RWPE2 (cell line): ENCODE results near the gene ENDOG.
"Not testable (repeated sequence)": the region's sequence is repeated elsewhere in the genome, so short reads cannot be mapped to it uniquely, and the experiment has no call there.

Experiments
- ATAC-seq: fragments of 200-7000 bp; cut with Tn5 transposase; 3 replicates; pipeline ENCODE4 v1.9.1; 2021; ENCODE audit warnings: low read depth
- DNase-seq: peaks from one replicate; pipeline ENCODE4 v3.0.0-alpha.2; 2020; ENCODE audit warnings: low spot score
- H3K27ac ChIP-seq: fragments of 450-650 bp; 2 replicates; pipeline ENCODE4 v1.5.1; 2017; ENCODE audit warnings: mild to moderate bottlenecking; ENCODE audit not compliant: poor library complexity, severe bottlenecking
- H3K27me3 ChIP-seq: fragments of 250-450 bp; sonication (Bioruptor Pico); 2 replicates; pipeline ENCODE4 v1.5.1; 2021; ENCODE audit warnings: mild to moderate bottlenecking, moderate library complexity; ENCODE audit not compliant: insufficient read depth, poor library complexity, severe bottlenecking
- H3K36me3 ChIP-seq: fragments of 250-450 bp; sonication (Bioruptor Pico); 2 replicates; pipeline ENCODE4 v1.5.1; 2020; ENCODE audit warnings: low read depth, mild to moderate bottlenecking, moderate library complexity
- H3K4me1 ChIP-seq: fragments of 250-450 bp; sonication (Bioruptor Pico); 2 replicates; pipeline ENCODE4 v1.5.1; 2021; ENCODE audit warnings: mild to moderate bottlenecking, moderate library complexity; ENCODE audit not compliant: insufficient read depth, poor library complexity, severe bottlenecking
- H3K4me3 ChIP-seq: fragments of 250-450 bp; sonication (Bioruptor Pico); 2 replicates; pipeline ENCODE4 v1.5.1; 2021; ENCODE audit warnings: mild to moderate bottlenecking, moderate library complexity; ENCODE audit not compliant: severe bottlenecking
- H3K9me3 ChIP-seq: fragments of 250-450 bp; sonication (Bioruptor Pico); 2 replicates; pipeline ENCODE4 v1.5.1; 2021; ENCODE audit warnings: mild to moderate bottlenecking, moderate library complexity; ENCODE audit not compliant: severe bottlenecking
- TF ChIP-seq, protein P1 (sequence below): fragments of 450-650 bp; IDR thresholded peaks from one replicate; pipeline ENCODE4 v1.5.1; 2017; ENCODE audit warnings: mild to moderate bottlenecking, moderate library complexity; ENCODE audit not compliant: poor library complexity, severe bottlenecking

ENDOG gene

DNA sequence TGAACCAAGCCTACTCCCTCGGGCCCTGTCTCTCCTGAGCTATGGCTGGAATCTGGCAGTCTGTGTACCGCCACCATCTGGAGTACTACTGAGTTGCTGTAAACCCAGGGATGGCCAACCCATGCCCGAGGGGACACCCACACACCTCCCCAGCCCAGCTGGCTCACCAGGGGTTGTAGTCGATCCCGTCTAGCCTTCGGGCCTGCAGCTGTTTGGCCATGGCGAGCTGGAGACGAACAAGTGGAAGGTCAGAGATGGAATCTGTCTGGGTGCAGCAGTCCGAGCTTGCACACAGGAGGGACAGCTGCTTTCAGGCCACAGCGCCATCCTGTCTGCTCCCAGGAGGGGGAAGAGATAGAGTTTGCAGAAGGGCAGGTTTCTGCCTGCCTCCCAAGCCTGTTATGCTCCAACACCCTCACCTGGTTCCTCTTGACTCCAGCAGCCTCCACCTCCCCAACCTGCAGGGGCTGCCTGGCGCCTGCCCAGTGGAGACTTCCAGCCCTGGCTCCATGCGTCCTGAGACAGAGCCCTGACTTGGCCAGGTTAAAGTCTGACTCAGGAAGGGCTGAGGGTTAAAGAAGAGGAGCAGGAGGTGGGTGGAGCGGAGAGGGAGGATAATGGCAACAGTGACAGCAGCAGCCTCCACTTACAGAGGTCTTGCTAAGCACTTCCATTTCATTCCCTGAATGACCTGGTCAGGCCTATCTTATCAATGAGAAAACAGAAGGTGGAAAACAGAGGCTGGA is 27.1 kb downstream of the ENDOG start:
- ATAC-seq = peak; percentile 42
- H3K27ac ChIP-seq = no peak overlapping the region
- H3K9me3 ChIP-seq = no peaks in the 10 kb centered on the region
- no peaks in the 10 kb centered on the region for H3K4me1 ChIP-seq
- H3K27me3 ChIP-seq = no peaks in the 10 kb centered on the region
- DNase-seq = no peak
- peaks cover 10% of the 10 kb centered on the region for H3K36me3 ChIP-seq
- TF ChIP-seq, protein P1, sequence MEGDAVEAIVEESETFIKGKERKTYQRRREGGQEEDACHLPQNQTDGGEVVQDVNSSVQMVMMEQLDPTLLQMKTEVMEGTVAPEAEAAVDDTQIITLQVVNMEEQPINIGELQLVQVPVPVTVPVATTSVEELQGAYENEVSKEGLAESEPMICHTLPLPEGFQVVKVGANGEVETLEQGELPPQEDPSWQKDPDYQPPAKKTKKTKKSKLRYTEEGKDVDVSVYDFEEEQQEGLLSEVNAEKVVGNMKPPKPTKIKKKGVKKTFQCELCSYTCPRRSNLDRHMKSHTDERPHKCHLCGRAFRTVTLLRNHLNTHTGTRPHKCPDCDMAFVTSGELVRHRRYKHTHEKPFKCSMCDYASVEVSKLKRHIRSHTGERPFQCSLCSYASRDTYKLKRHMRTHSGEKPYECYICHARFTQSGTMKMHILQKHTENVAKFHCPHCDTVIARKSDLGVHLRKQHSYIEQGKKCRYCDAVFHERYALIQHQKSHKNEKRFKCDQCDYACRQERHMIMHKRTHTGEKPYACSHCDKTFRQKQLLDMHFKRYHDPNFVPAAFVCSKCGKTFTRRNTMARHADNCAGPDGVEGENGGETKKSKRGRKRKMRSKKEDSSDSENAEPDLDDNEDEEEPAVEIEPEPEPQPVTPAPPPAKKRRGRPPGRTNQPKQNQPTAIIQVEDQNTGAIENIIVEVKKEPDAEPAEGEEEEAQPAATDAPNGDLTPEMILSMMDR = no peak
- H3K4me3 ChIP-seq = no peak overlapping the region

DNA sequence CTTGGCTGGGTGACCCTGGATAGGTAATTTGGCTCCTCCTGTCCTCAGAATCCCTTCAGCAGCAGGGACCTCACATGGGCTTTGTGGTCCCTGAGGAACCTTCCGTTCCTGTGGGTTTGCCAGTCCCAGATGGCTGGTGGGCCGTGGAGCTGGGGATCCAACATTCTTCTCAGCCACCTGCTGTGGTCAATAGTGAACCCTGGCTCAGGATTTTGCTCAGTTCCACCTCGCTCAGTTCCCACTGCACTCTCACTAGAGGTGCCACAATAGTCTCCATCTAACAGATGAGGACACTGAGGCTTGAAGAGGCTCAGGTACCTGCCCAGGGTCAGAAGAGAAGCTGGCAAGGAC is 28.4 kb downstream of the ENDOG start:
- no peaks in the 10 kb centered on the region for H3K27me3 ChIP-seq
- no peak overlapping the region for H3K4me3 ChIP-seq
- H3K4me1 ChIP-seq = no peaks in the 10 kb centered on the region
- no peak overlapping the region for H3K27ac ChIP-seq
- H3K36me3 ChIP-seq = peaks cover 9% of the 10 kb centered on the region; the same call in 1 of the 2 replicates
- ATAC-seq (no peak), DNase-seq (no peak)
- TF ChIP-seq, protein P1 = no peak
- no peaks in the 10 kb centered on the region for H3K9me3 ChIP-seq

- Histone ChIP-seq H3K27me3 (no peaks in the 10 kb centered on the region), H3K4me3 (no peak overlapping the region), H3K9me3 (no peaks in the 10 kb centered on the region), H3K36me3 (peaks cover 11% of the 10 kb centered on the region; the same call in 1 of the 2 replicates), H3K4me1 (no peaks in the 10 kb centered on the region), H3K27ac (no peak overlapping the region)
- DNase-seq (no peak), ATAC-seq (no peak)
- TF ChIP-seq, protein P1 = no peak
Observed at GRCh38 chr9:128847803-128848202, 29.5 kb downstream of the ENDOG start.

- H3K27me3 ChIP-seq, H3K27ac ChIP-seq, DNase-seq, H3K9me3 ChIP-seq, ATAC-seq, H3K4me1 ChIP-seq, H3K4me3 ChIP-seq: not testable (repeated sequence)
- 0 out of 2 replicates have a peak, but pooled peaks cover 11% of the 10 kb centered on the region for H3K36me3 ChIP-seq
Observed at GRCh38 chr9:128851024-128851423, 32.7 kb downstream of the ENDOG start.

GRCh38 chr9:128851779-128852600 is 33.7 kb downstream of the ENDOG start:
- DNase-seq = not testable (repeated sequence)
- TF ChIP-seq, protein P1 = peak; percentile 79

DNA sequence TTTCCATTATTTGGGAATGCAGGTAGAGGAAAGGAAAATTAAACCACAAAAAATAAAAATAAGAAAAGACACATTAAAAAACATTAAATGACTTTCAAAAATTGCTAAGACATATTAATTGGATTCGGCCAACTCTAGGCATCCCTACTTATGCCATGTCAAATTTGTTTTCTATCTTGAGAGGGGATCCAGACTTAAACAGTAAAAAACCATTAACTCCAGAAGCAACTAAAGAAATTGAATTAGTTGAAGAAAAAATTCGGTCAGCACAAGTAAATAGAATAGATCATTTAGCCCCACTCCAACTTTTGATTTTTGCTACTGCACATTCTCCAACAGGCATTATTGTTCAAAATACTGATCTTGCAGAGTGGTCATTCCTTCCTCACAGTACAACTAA is 34.3 kb downstream of the ENDOG start:
- ATAC-seq, DNase-seq, H3K27ac ChIP-seq, H3K4me1 ChIP-seq, H3K4me3 ChIP-seq, H3K27me3 ChIP-seq, H3K9me3 ChIP-seq: not testable (repeated sequence)
- 0 out of 2 replicates have a peak, but pooled peaks cover 11% of the 10 kb centered on the region for H3K36me3 ChIP-seq

More at GRCh38 chr9:128851779-128852600, 33.7 kb downstream of the ENDOG start:
- not testable (repeated sequence) for H3K27me3 ChIP-seq, H3K27ac ChIP-seq, H3K9me3 ChIP-seq, H3K4me1 ChIP-seq, H3K4me3 ChIP-seq
- H3K36me3 ChIP-seq = 0 out of 2 replicates have a peak, but pooled peaks cover 11% of the 10 kb centered on the region
- peak; percentile 58; the same call in 1 of the 3 replicates for ATAC-seq

DNA sequence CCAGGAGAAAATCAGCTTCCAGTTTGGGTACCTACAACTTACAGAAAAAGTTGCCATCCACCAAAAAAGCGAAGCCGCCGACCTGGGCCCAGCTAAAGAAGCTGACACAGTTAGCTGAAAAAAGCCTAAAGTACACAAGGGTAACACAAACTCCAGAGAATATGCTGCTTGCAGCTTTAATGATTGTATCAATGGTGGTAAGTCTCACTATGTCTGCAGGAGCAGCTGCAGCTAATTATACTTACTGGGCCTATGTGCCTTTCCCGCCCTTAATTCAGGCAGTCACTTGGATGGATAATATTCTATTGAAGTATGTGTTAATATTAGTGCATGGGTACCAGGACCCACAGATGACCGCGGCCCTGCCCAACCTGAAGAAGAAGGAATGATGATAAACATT is 36.2 kb downstream of the ENDOG start:
- H3K4me1 ChIP-seq, H3K4me3 ChIP-seq, ATAC-seq, DNase-seq, H3K9me3 ChIP-seq, H3K27me3 ChIP-seq, H3K27ac ChIP-seq: not testable (repeated sequence)
- 0 out of 2 replicates have a peak, but pooled peaks cover 11% of the 10 kb centered on the region for H3K36me3 ChIP-seq
